ENCODE results near the gene GADD45GIP1.

GADD45GIP1 gene

GRCh38 chr19:12907166-12907565 lies 49.9 kb downstream of the GADD45GIP1 start:
- no peak for DNase-seq (ENCODE audit: low read depth)
